Measurements from ENCODE around the gene NXPH3. TPM values are rescaled to one million over a fixed set of nuclear protein-coding genes. Genes with fewer than 3 reads are reported as not detected.

NXPH3 gene
- total RNA-seq, 1 donor from 2014 or later, result 4.0 TPM

GRCh38 chr17:49581648-49581998, 6.0 kb downstream of the NXPH3 start:
- Histone ChIP-seq H3K4me3 (no peak overlapping the region), H3K27ac (replicated peaks) (no peak overlapping the region), H3K36me3 (no peaks in the 10 kb centered on the region), H3K4me1 (peaks cover 30% of the 10 kb centered on the region), H3K27me3 (ENCODE audit: low read depth) (no peaks in the 10 kb centered on the region), H3K9me3 (replicated peaks) (no peaks in the 10 kb centered on the region)
- intact Hi-C loops (cut with micrococcal nuclease), result no loop called here
- TF ChIP-seq, protein P1, sequence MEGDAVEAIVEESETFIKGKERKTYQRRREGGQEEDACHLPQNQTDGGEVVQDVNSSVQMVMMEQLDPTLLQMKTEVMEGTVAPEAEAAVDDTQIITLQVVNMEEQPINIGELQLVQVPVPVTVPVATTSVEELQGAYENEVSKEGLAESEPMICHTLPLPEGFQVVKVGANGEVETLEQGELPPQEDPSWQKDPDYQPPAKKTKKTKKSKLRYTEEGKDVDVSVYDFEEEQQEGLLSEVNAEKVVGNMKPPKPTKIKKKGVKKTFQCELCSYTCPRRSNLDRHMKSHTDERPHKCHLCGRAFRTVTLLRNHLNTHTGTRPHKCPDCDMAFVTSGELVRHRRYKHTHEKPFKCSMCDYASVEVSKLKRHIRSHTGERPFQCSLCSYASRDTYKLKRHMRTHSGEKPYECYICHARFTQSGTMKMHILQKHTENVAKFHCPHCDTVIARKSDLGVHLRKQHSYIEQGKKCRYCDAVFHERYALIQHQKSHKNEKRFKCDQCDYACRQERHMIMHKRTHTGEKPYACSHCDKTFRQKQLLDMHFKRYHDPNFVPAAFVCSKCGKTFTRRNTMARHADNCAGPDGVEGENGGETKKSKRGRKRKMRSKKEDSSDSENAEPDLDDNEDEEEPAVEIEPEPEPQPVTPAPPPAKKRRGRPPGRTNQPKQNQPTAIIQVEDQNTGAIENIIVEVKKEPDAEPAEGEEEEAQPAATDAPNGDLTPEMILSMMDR (IDR thresholded peaks at IDR 0.05; ENCODE audit: borderline replicate concordance), result no peak
- DNase-seq, result no peak

GRCh38 chr17:49582055-49582722, 6.5 kb downstream of the NXPH3 start:
- intact Hi-C loops (cut with micrococcal nuclease), result no loop called here
- no peak overlapping the region for H3K4me3 ChIP-seq
- peaks cover 24% of the 10 kb centered on the region for H3K4me1 ChIP-seq
- DNase-seq, result no peak
- H3K36me3 ChIP-seq, result no peaks in the 10 kb centered on the region
- H3K27ac ChIP-seq (replicated peaks), result no peak overlapping the region
- H3K9me3 ChIP-seq (replicated peaks), result no peaks in the 10 kb centered on the region
- TF ChIP-seq, protein P1 (IDR thresholded peaks at IDR 0.05; ENCODE audit: borderline replicate concordance), result no peak
- no peaks in the 10 kb centered on the region for H3K27me3 ChIP-seq (ENCODE audit: low read depth)

- Histone ChIP-seq H3K4me1 (peaks cover 18% of the 10 kb centered on the region), H3K36me3 (no peaks in the 10 kb centered on the region), H3K27ac (replicated peaks) (no peak overlapping the region), H3K4me3 (no peak overlapping the region), H3K27me3 (ENCODE audit: low read depth) (no peaks in the 10 kb centered on the region), H3K9me3 (replicated peaks) (no peaks in the 10 kb centered on the region)
- no peak for DNase-seq
- TF ChIP-seq, protein P1 (IDR thresholded peaks at IDR 0.05; ENCODE audit: borderline replicate concordance), result no peak
- intact Hi-C loops (cut with micrococcal nuclease), result no loop called here
These were observed 7.1 kb downstream of the NXPH3 start for GRCh38 chr17:49582789-49583188.

DNA sequence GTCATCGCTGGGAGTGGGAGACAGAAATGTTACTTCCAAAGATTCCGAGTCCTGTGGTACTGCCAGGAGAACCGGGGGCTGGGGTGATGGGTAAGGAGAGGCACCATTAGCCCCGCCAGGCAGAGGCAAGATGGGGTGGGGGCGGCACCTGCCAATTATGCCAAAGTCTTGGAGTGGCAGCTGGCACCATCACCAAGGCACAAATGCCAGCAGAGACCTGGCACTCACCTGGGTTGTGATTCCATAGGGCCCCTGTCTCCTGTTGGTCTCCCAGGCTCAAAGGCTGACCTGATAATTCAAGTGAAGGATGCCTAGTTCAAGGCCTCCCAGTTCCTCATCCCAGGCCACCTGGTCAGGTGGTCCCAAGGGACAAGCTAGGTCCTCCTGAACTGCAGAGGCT, 7.6 kb downstream of the NXPH3 start:
- no peak overlapping the region for H3K4me3 ChIP-seq
- H3K9me3 ChIP-seq (replicated peaks), result no peaks in the 10 kb centered on the region
- peaks cover 14% of the 10 kb centered on the region for H3K4me1 ChIP-seq
- DNase-seq, result no peak
- no peak overlapping the region for H3K27ac ChIP-seq (replicated peaks)
- intact Hi-C loops (cut with micrococcal nuclease), result no loop called here
- H3K27me3 ChIP-seq (ENCODE audit: low read depth), result no peaks in the 10 kb centered on the region
- TF ChIP-seq, protein P1 (IDR thresholded peaks at IDR 0.05; ENCODE audit: borderline replicate concordance), result no peak
- no peaks in the 10 kb centered on the region for H3K36me3 ChIP-seq

- Histone ChIP-seq H3K4me3 (no peak overlapping the region), H3K27ac (replicated peaks) (no peak overlapping the region), H3K4me1 (peaks cover 11% of the 10 kb centered on the region), H3K9me3 (replicated peaks) (no peaks in the 10 kb centered on the region), H3K27me3 (ENCODE audit: low read depth) (no peaks in the 10 kb centered on the region), H3K36me3 (no peaks in the 10 kb centered on the region)
- intact Hi-C loops (cut with micrococcal nuclease), result no loop called here
- DNase-seq, result no peak
- TF ChIP-seq, protein P1 (IDR thresholded peaks at IDR 0.05; ENCODE audit: borderline replicate concordance), result no peak
These were observed 8.2 kb downstream of the NXPH3 start for GRCh38 chr17:49583889-49584288.

All from left ventricle myocardium inferior (tissue), 1 donor.